PC-3 (cell line): Measurements from ENCODE around the gene TEX9.
"Not testable (repeated sequence)": the region's sequence is repeated elsewhere in the genome, so short reads cannot be mapped to it uniquely, and the experiment has no call there.

Experiments used
- CTCF ChIP-seq: fragments of 300-600 bp; sonication (generic); conservative IDR thresholded peaks from 2 replicates; pipeline ENCODE4 v1.5.1; 2017; ENCODE audit warnings: antibody characterized with exemption, low read depth, mild to moderate bottlenecking, low read length
- EZH2 ChIP-seq: fragments of 300-600 bp; sonication (generic); IDR thresholded peaks from one replicate; pipeline ENCODE4 v1.6.1; 2017; ENCODE audit warnings: antibody characterized with exemption, mild to moderate bottlenecking, low read length; ENCODE audit not compliant: unreplicated experiment
- EZH2phosphoT487 ChIP-seq: fragments of 300-600 bp; sonication (generic); IDR thresholded peaks from 2 replicates; pipeline ENCODE4 v1.6.1; 2018; ENCODE audit warnings: mild to moderate bottlenecking, antibody characterized with exemption, low read length, borderline replicate concordance

- not testable (repeated sequence) for TF ChIP-seq CTCF, EZH2, EZH2phosphoT487
These were observed 12.6 kb downstream of the TEX9 start for GRCh38 chr15:56377822-56378221.
